ENCODE results near the gene INO80.

Gene INO80

DNA sequence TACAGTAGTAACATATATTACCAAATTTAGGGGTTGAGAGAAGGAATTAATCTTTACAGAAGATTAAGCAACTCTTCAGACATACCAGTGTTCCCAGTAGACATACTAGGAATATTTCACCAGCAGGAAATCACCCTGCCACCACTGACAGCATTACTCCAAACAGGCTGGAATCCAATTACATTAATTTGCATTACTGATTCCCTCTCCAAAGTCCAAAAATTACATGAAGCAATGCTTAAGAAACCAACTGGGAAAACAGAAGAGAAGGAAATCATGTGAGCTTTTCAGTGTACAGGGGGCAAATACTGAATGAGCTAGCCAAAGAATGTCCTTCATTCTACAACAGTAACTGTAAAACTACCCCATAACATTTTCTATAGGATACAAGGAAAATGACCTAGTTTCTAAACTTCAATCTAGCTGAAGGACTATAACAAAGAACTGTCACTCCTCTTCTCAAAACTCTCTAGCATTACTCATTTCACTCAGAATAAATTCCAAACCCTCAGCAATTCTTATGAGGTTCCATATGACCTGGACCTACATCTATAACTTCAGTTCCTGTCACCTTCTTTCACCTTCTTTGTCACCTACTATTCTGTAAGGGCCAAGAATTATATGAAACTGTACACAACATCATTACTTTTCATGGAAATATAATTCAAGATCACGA lies 72.7 kb downstream of the INO80 start:
- DNase-seq = no peak

- no peak for DNase-seq
These were observed 73.2 kb downstream of the INO80 start for GRCh38 chr15:41042851-41043250.

DNA sequence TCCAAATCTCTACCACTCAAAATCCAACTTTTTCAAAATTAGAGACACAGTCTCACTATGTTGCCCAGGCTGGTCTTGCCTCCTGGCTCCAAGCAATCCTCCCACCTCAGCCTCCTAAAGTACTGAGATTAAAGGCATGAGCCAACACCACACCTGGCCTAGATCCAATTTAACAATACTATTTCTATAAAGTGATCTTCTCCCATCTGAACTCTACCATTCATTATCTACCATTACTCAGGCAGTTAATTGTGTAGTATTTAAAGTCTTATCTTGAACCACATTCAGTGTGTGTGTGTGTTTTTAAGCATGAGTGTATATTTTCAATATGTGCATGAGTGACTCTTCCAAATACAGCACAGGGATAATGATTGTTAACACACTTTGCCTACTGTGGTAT lies 77.0 kb downstream of the INO80 start:
- no peak for DNase-seq

DNA sequence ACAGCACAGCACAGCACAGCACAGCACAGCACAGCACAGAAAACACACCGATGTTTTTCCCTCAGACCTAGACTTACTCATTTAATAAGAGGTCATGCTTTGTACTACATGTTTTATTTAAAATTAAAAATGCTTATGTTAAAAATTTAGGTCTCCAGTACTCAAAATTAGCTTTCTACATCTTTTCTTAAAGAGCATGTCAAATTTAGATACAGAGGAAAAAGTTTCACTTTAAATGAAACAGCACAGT lies 84.1 kb downstream of the INO80 start:
- DNase-seq = no peak

DNA sequence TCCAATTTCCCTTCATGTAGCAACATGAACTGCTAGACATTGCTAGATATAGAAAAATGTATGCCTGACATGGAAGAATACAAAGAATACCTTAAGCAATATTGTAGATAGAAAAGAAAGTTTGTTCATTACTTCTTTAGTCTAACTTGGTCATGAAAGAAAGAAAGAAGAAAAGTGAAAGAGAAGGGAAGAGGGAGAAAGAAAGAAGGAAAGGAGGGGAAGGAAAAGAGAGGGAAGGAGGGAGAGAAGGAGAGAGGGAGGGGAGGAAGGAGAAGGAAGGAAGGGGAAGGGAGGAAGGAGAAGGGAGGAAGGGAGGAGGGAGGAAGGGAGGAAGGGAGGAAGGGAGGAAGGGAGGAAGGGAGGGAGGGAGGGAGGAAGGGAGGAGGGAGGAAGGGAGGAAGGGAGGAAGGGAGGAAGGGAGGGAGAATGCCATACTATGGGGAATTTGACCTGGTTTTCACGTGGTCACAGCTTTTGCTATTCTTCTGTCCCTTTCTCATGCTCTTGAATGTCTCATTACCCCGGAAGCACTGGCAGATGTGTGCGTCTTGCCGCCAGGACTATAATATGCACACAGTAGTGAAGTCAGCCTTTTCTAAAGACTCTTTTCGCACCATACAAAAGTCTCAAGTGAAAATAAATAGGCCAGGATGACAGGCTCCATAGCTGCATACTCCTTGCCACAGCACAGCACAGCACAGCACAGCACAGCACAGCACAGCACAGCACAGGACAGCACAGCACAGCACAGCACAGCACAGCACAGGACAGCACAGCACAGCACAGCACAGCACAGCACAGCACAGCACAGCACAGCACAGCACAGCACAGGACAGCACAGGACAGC lies 84.6 kb downstream of the INO80 start:
- no peak for DNase-seq

- no peak for DNase-seq
These were observed 87.2 kb downstream of the INO80 start for GRCh38 chr15:41028853-41029252.

GRCh38 chr15:41025393-41025792 lies 90.7 kb downstream of the INO80 start:
- DNase-seq = no peak

- DNase-seq = no peak
These were observed 91.2 kb downstream of the INO80 start for GRCh38 chr15:41024885-41025284.

- no peak for DNase-seq
These were observed 91.9 kb downstream of the INO80 start for GRCh38 chr15:41024131-41024530.

GRCh38 chr15:41022487-41023090 lies 93.5 kb downstream of the INO80 start:
- peak; percentile 50 for DNase-seq

DNA sequence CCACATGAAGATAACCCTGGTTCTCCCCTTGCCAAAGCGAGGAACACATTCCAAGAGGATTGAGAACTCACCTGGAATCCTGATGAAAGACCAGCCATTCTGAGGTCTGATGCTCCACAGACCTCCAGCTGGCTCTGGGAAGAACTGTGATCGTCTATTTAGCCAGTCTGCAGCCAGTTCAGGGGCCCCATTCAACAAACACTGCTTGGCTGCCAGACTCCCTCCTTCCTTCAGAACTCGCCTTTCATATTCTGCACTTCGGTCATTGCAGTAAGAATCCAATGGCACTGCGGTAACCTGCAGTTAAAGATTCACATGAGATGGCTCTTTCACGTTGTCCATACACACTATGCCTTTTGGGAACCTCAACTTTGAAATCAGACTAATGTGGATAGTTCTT lies 95.3 kb downstream of the INO80 start:
- DNase-seq = no peak

DNA sequence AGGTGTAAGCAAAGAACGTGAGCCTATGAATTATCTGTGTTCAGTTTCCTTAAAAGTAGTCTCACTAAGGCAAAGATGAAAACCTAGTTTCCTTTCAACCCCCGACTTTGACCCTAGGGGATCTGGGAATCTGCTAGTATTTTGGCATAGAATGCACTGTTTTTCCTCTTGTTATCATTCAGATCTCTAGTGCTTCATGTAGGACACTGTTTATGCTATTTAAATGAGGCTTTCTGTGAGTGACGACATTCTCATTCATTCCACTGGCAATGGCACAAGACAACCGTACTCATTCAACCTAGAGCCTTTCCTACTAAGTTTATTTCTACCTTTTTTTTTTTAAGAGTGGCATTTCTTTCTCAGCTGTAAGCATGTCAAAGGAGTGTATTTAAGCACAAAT lies 95.8 kb downstream of the INO80 start:
- no peak for DNase-seq

- no peak for DNase-seq
These were observed 96.9 kb downstream of the INO80 start for GRCh38 chr15:41019174-41019573.

DNA sequence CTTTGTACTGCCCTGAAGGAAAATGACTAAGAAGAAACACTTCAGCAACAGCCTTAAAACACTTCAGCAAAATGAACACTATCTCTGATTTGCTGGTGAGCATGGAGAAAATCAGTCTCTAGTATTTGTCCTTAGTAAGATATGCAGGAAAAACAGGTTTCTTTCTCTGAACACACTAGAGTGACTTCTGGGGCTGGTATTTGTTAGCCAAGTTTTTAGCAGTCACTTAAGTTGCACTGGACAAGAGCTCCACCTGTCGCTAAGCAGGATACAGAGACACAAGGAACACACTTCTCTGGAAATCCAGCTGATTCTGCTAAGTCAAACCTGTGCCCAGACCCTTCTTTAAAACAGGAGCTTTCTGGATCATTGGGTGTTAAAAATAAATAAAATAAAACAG lies 97.5 kb downstream of the INO80 start:
- DNase-seq = no peak

DNA sequence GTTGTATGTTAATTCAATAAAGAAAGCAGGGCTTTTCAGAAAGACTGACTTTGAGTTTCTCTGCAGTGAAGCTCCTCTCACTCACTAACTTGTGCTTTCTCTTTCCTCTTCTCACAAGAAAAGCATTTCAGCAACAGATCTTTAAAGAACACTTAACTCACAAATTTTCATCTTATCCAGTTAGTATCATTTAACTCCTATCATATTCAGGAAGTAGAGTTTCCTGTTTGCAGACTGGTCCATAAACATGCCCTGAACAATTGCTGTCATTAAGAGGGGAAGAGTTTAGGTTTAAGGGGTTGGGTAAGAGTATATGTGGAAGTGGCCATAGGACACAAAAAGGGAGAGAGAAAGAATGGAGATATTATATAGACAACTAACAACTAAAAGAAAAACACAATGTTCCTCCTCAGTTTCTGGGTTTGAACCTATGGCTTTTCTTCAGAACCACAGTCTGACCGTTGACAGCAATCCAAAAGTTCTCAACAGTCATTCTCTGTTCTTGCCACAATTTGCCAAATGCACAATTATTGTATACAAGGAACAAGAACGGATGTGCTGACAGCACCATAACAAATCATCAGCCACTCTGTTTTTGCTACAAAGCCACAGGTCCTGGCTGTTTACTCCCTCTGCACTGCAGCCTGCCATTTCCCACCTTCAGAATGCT lies 98.9 kb downstream of the INO80 start:
- DNase-seq = no peak

- no peak for DNase-seq
These were observed 102.2 kb downstream of the INO80 start for GRCh38 chr15:41013691-41014414.

GRCh38 chr15:41011055-41011815 lies 104.8 kb downstream of the INO80 start:
- DNase-seq = no peak

GRCh38 chr15:41010345-41010744 lies 105.7 kb downstream of the INO80 start:
- DNase-seq = no peak

- no peak for DNase-seq
These were observed 109.6 kb downstream of the INO80 start for GRCh38 chr15:41006479-41006878.

- DNase-seq = no peak
These were observed 111.6 kb downstream of the INO80 start for GRCh38 chr15:41004490-41004889.

- no peak for DNase-seq
These were observed 114.4 kb downstream of the INO80 start for GRCh38 chr15:41001524-41002214.

- no peak for DNase-seq
These were observed 116.9 kb downstream of the INO80 start for GRCh38 chr15:40999190-40999589.
